PC-3 (cell line): Measurements from ENCODE around the gene NACAD. TPM values are rescaled to one million over a fixed set of nuclear protein-coding genes. Genes with fewer than 3 reads are reported as not detected.

Experiments used
- ATAC-seq: fragments of 200-7000 bp; cut with Tn5 transposase; 2 replicates; pipeline ENCODE4 v1.9.1; 2020; ENCODE audit warnings: mild to moderate bottlenecking, moderate library complexity
- BruUV-seq: library from RNA; stranded (reverse); fragments of 400-500 nt; replicated peaks from 2 replicates; lab custom pipeline; 2021; lab: Mats Ljungman, UMichigan
- CTCF ChIA-PET: fragments of 300-600 bp; sonication (Branson Sonifier 250); formaldehyde crosslinking; loops from one replicate; lab custom pipeline; 2022; ENCODE audit warnings: antibody characterized with exemption; lab: Charles Lee
- POLR2A ChIA-PET: fragments of 300-600 bp; sonication (Branson Sonifier 250); formaldehyde crosslinking; loops from one replicate; lab custom pipeline; 2022; ENCODE audit warnings: antibody characterized with exemption; ENCODE audit not compliant: unreplicated experiment; lab: Charles Lee
- DNase-seq: peaks from one replicate; pipeline ENCODE4 v3.0.0-alpha.2; 2015
- H2AFZ ChIP-seq: fragments of 300-600 bp; sonication (generic); 2 replicates; pipeline ENCODE4 v1.6.0; 2016; ENCODE audit warnings: antibody characterized with exemption, low read length
- H3F3A ChIP-seq: fragments of 300-600 bp; sonication (generic); one replicate; pipeline ENCODE4 v1.6.0; 2017; ENCODE audit warnings: antibody characterized with exemption, low read length, control low read depth, mild to moderate bottlenecking; ENCODE audit not compliant: unreplicated experiment
- H3K27ac ChIP-seq: fragments of 300-600 bp; sonication (generic); 2 replicates; pipeline ENCODE4 v1.5.1; 2016; ENCODE audit warnings: mild to moderate bottlenecking, low read length
- H3K27me3 ChIP-seq: fragments of 300-600 bp; sonication (generic); 2 replicates; pipeline ENCODE4 v1.6.1; 2016; ENCODE audit warnings: low read length, mixed read lengths
- H3K36me3 ChIP-seq: fragments of 300-600 bp; sonication (generic); 2 replicates; pipeline ENCODE4 v1.6.1; 2016; ENCODE audit warnings: low read depth, mixed run types, low read length, mixed read lengths
- H3K4me1 ChIP-seq: fragments of 300-600 bp; sonication (generic); 2 replicates; pipeline ENCODE4 v1.5.1; 2016; ENCODE audit warnings: low read length; ENCODE audit not compliant: insufficient read depth
- H3K4me2 ChIP-seq: fragments of 300-600 bp; sonication (generic); 2 replicates; pipeline ENCODE4 v1.6.0; 2016; ENCODE audit warnings: low read length
- H3K4me3 ChIP-seq: fragments of 300-600 bp; sonication (generic); 2 replicates; pipeline ENCODE4 v1.5.1; 2016; ENCODE audit warnings: mild to moderate bottlenecking, low read length, mixed read lengths
- H3K79me2 ChIP-seq: fragments of 300-600 bp; sonication (generic); 2 replicates; pipeline ENCODE4 v1.6.1; 2017; ENCODE audit warnings: low read length, mixed read lengths
- H3K9ac ChIP-seq: fragments of 300-600 bp; sonication (generic); 2 replicates; pipeline ENCODE4 v1.6.0; 2016; ENCODE audit warnings: mild to moderate bottlenecking, low read length
- H3K9me2 ChIP-seq: fragments of 300-600 bp; sonication (generic); replicated peaks from 2 replicates; pipeline ENCODE4 v1.6.1; 2016; ENCODE audit warnings: mixed run types, low read length, mixed read lengths
- H3K9me3 ChIP-seq: fragments of 300-600 bp; sonication (generic); 2 replicates; pipeline ENCODE4 v1.6.1; 2016; ENCODE audit warnings: low read length, mixed read lengths
- H4K20me1 ChIP-seq: fragments of 300-600 bp; sonication (generic); 2 replicates; pipeline ENCODE4 v1.6.1; 2016; ENCODE audit warnings: low read length, mixed read lengths
- EZH2 ChIP-seq: fragments of 300-600 bp; sonication (generic); IDR thresholded peaks from one replicate; pipeline ENCODE4 v1.6.1; 2017; ENCODE audit warnings: antibody characterized with exemption, mild to moderate bottlenecking, low read length; ENCODE audit not compliant: unreplicated experiment
- EZH2phosphoT487 ChIP-seq: fragments of 300-600 bp; sonication (generic); IDR thresholded peaks from 2 replicates; pipeline ENCODE4 v1.6.1; 2018; ENCODE audit warnings: mild to moderate bottlenecking, antibody characterized with exemption, low read length, borderline replicate concordance
- intact Hi-C: fragments of 100-400 bp; cut with micrococcal nuclease; formaldehyde crosslinking; loops from 2 replicates; pipeline ENCODE4 v1.9.0; 2023
- total RNA-seq: library from RNA; depleted of rRNA; stranded (reverse); fragments of >200 nt; gene quantifications from 2 replicates; pipeline ENCODE4 v1.2.3, GENCODE V29; 2014
- TF ChIP-seq, protein P1 (sequence below): fragments of 300-600 bp; sonication (generic); conservative IDR thresholded peaks from 2 replicates; pipeline ENCODE4 v1.5.1; 2017; ENCODE audit warnings: antibody characterized with exemption, low read depth, mild to moderate bottlenecking, low read length

Gene NACAD
- total RNA-seq, 1 experiment from 2014 or later, result 0.26 TPM

DNA sequence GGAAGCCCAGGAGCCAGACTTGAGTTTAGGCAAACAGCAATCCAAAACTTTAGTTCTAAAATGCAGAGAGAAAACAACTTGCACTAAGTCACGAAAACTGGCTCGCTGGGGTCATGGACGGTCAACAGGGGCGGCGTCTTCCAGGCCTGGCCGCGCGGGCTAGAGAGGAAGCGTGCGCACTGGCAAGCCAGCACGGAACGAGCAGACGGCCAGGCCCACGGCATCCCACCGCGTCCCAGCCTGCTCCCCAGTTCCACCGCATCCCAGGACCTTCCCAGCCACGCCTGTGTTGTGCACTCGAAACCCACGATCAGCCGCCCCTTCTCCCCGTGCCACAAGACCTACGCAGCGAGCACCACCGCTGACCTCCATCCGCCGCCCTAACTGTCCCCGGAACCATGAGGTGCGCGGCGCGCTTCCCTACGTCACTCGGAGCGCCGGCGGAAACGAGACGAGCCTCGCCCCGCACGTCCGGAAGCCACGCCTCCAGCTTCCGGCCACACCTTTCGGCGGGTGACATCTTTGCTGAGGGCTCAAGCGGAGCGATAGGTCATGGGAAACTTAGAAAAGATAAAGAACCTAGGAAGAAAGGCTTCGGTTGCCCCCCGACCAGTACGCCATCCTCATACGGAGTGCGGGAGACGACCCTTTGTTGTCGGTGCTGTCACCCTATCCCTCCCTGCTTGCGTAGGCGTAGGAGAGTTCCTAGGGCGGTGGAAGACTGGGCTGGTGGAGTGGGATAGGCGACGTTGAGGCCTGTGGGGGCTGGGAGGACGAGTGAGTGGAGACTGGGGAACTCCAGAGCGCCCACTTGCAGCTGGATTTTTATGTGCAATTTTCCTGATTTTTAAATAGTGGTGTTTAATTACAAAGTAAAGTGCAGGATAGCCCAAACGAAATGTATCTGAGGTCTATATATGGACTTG, 22.8 kb upstream of the NACAD start, which contains the start of gene TBRG4:
Gene TBRG4 (minus strand): TSS at position 400 of the 926 bp plus-strand sequence. CDS start 2,460 bp downstream, outside the sequence.
- no peak for TF ChIP-seq EZH2phosphoT487
- TF ChIP-seq, protein P1, sequence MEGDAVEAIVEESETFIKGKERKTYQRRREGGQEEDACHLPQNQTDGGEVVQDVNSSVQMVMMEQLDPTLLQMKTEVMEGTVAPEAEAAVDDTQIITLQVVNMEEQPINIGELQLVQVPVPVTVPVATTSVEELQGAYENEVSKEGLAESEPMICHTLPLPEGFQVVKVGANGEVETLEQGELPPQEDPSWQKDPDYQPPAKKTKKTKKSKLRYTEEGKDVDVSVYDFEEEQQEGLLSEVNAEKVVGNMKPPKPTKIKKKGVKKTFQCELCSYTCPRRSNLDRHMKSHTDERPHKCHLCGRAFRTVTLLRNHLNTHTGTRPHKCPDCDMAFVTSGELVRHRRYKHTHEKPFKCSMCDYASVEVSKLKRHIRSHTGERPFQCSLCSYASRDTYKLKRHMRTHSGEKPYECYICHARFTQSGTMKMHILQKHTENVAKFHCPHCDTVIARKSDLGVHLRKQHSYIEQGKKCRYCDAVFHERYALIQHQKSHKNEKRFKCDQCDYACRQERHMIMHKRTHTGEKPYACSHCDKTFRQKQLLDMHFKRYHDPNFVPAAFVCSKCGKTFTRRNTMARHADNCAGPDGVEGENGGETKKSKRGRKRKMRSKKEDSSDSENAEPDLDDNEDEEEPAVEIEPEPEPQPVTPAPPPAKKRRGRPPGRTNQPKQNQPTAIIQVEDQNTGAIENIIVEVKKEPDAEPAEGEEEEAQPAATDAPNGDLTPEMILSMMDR, result peak; percentile 54
- no peaks in the 10 kb centered on the region for H3K27me3 ChIP-seq
- peaks cover 49% of the 10 kb centered on the region for H3K79me2 ChIP-seq
- H3F3A ChIP-seq, result no peaks in the 10 kb centered on the region
- POLR2A ChIA-PET, result interaction anchor here (0.5 kb wide), 2 partner anchors 19 to 324 kb away, joined by 3 to 4 read pairs; no protein-coding TSS in a partner anchor
- peaks cover 27% of the 10 kb centered on the region; the same call in 1 of the 2 replicates for H4K20me1 ChIP-seq
- H3K27ac ChIP-seq, result peak within 1 kb of the TSS; percentile 82
- DNase-seq (peak; percentile 95), ATAC-seq (peak; percentile 93)
- intact Hi-C loops, result loop anchor here (1.0 kb wide), 1 partner anchor 125 kb away; no protein-coding TSS in a partner anchor
- H3K4me3 ChIP-seq, result peak within 1 kb of the TSS; percentile 94
- peak within 1 kb of the TSS; percentile 98 for H3K9ac ChIP-seq
- peak within 1 kb of the TSS; percentile 75 for H3K4me2 ChIP-seq
- CTCF ChIA-PET, result no interaction called here
- peaks cover 27% of the 10 kb centered on the region for H3K36me3 ChIP-seq
- peak within 1 kb of the TSS; percentile 79 for H2AFZ ChIP-seq
- BruUV-seq, result TSS peak; percentile 95
- H3K4me1 ChIP-seq, result peaks cover 30% of the 10 kb centered on the region
- H3K9me3 ChIP-seq, result no peaks in the 10 kb centered on the region
- H3K9me2 ChIP-seq, result no peaks in the 10 kb centered on the region

DNA sequence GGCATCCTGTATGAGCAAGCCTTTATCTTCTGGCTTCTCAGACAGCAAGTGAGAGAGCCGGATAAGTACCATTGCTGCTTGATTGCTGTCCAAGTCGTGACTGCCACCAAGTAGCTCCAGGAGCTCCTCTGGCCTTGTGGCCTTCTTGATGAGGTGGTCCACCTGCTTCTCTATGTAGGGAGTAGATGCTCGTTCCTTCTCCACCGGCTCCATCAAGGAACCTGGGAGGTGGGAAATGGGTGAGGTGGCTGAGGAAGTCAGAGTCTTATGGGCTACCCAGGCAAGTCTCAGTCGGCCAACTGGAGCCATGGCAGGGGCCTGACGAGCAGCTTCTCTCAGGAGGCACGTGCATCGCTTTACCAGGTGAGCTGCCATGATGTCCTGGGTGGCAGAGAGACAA, 20.1 kb upstream of the NACAD start:
- H2AFZ ChIP-seq, result no peak overlapping the region
- TF ChIP-seq, protein P1, result no peak
- TF ChIP-seq EZH2phosphoT487 (no peak), EZH2 (no peak)
- no peak overlapping the region for H3K27ac ChIP-seq
- peak overlapping the region; percentile 47 for H3K4me3 ChIP-seq
- POLR2A ChIA-PET, result no interaction called here
- peak overlapping the region; percentile 75 for H3K4me2 ChIP-seq
- H3K36me3 ChIP-seq, result peaks cover 54% of the 10 kb centered on the region
- BruUV-seq, result no TSS peak
- ATAC-seq, result no peak
- H3K79me2 ChIP-seq, result peaks cover 62% of the 10 kb centered on the region
- no peaks in the 10 kb centered on the region for H3K9me2 ChIP-seq
- H3K9me3 ChIP-seq, result no peaks in the 10 kb centered on the region
- intact Hi-C loops, result no loop called here
- DNase-seq, result no peak
- no peaks in the 10 kb centered on the region for H3F3A ChIP-seq
- H4K20me1 ChIP-seq, result peaks cover 35% of the 10 kb centered on the region; the same call in 1 of the 2 replicates
- CTCF ChIA-PET, result no interaction called here
- H3K9ac ChIP-seq, result no peak overlapping the region
- no peaks in the 10 kb centered on the region for H3K27me3 ChIP-seq
- peaks cover 30% of the 10 kb centered on the region for H3K4me1 ChIP-seq

DNA sequence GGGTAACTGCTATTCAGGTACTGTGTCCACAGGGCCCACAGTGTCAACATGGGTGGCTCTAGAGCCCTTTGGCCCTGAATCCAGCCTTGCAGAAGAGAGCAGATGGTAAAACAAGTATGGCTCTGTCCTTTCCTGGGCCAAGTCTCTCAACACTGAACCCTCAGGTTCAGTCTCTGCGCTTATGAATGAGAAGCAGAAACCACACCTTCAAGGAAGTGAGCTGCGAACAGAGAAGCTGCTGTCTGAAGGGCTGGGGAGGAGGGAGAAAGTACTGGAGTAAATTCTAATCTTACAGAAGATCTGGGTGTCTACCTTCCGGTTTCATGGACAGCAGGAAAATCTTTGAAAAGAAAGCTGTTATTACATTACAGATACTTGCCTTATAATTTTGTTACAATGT, 18.6 kb upstream of the NACAD start:
- Histone ChIP-seq H3K36me3 (peaks cover 64% of the 10 kb centered on the region), H3K4me3 (peak overlapping the region; percentile 9; the same call in 1 of the 2 replicates), H4K20me1 (peaks cover 35% of the 10 kb centered on the region; the same call in 1 of the 2 replicates)

More for the DNA sequence above, 18.6 kb upstream of the NACAD start:
- ChIA-PET CTCF (no interaction called here), POLR2A (no interaction called here)
- Histone ChIP-seq H2AFZ (no peak overlapping the region), H3K4me1 (peaks cover 27% of the 10 kb centered on the region), H3K27me3 (no peaks in the 10 kb centered on the region), H3F3A (no peaks in the 10 kb centered on the region), H3K79me2 (peaks cover 62% of the 10 kb centered on the region), H3K9me3 (no peaks in the 10 kb centered on the region), H3K4me2 (peak overlapping the region; percentile 75; the same call in 1 of the 2 replicates), H3K27ac (no peak overlapping the region), H3K9ac (no peak overlapping the region), H3K9me2 (no peaks in the 10 kb centered on the region)
- no peak for TF ChIP-seq EZH2
- TF ChIP-seq, protein P1, result no peak
- TF ChIP-seq EZH2phosphoT487, result no peak
- intact Hi-C loops, result no loop called here
- DNase-seq (no peak), ATAC-seq (no peak)
- no TSS peak for BruUV-seq
